Kidney (tissue), 14 donors: ENCODE results near the gene PLD1. TPM values are rescaled to one million over a fixed set of nuclear protein-coding genes. Genes with fewer than 3 reads are reported as not detected.
A peak's percentile ranks its signal among the peaks of the same experiment; 100 is the strongest.

Source experiments
- DNase-seq, 5 donors: peaks; one replicate each; pipeline ENCODE4 v3.0.0-alpha.2; 2013 to 2020
- FAIRE-seq: peaks from 2 replicates; lab custom pipeline; 2012; peaks lifted over from hg19 to GRCh38; lab: Jason Lieb, UNC
- H3K27ac ChIP-seq, 2 donors: one replicate each; pipeline ENCODE4 v1.7.0; 2013; ENCODE audit warnings: low read depth in 2 of 2, low read length in 2 of 2, inconsistent platforms in 1 of 2
- H3K27me3 ChIP-seq: one replicate; pipeline ENCODE4 v1.7.1; 2013; ENCODE audit warnings: low read length, inconsistent platforms; ENCODE audit not compliant: control insufficient read depth, insufficient read depth
- H3K36me3 ChIP-seq, 3 donors: one replicate each; pipeline versions ENCODE4 v1.7.0 to v1.7.1; 2013; ENCODE audit warnings: low read length in 3 of 3, control low read depth in 1 of 3, inconsistent platforms in 1 of 3; ENCODE audit not compliant: insufficient read depth in 3 of 3, control insufficient read depth in 2 of 3
- H3K4me1 ChIP-seq, 3 donors: one replicate each; pipeline versions ENCODE4 v1.7.0 to v1.7.1; 2013; ENCODE audit warnings: low read length in 3 of 3, inconsistent platforms in 1 of 3, low read depth in 1 of 3; ENCODE audit not compliant: control insufficient read depth in 2 of 3, insufficient read depth in 2 of 3
- H3K4me3 ChIP-seq, 3 donors: one replicate each; pipeline versions ENCODE4 v1.7.0 to v1.8.1; 2013; ENCODE audit warnings: low read length in 3 of 3, control low read depth in 1 of 3, inconsistent platforms in 1 of 3
- H3K9ac ChIP-seq, 3 donors: one replicate each; pipeline versions ENCODE4 v1.7.0 to v1.7.1; 2013; ENCODE audit warnings: low read length in 3 of 3, control low read depth in 1 of 3, inconsistent platforms in 1 of 3
- H3K9me3 ChIP-seq, 3 donors: one replicate each; pipeline versions ENCODE4 v1.7.0 to v1.7.1; 2013; ENCODE audit warnings: low read length in 3 of 3, control low read depth in 1 of 3, inconsistent platforms in 1 of 3; ENCODE audit not compliant: control insufficient read depth in 2 of 3, insufficient read depth in 1 of 3
- CTCF ChIP-seq: IDR thresholded peaks from 3 replicates; pipeline ENCODE4 v1.5.1; 2012; ENCODE audit warnings: mild to moderate bottlenecking, moderate library complexity, borderline replicate concordance; ENCODE audit not compliant: insufficient read depth; ENCODE audit errors: extremely low read depth
- intact Hi-C: fragments of 100-400 bp; cut with DNase I; formaldehyde crosslinking; loops from one replicate; pipeline ENCODE4 v1.11.1; 2022
- polyA plus RNA-seq: library from polyadenylated mRNA; stranded (reverse); fragments of 350-450 nt; fragmentation: Illumina TruSeq; extraction: RNeasy Lipid Tissue Mini Kit (QIAGEN cat#74804); gene quantifications from one replicate; pipeline ENCODE4 v1.2.3, GENCODE V29; 2014; ENCODE audit warnings: low read depth, low replicate concordance; ENCODE audit not compliant: insufficient read depth
- total RNA-seq: library from RNA; stranded (reverse); fragmentation: NEBNext Ultra II Directional; extraction: Animal tissue kit (Norgen Biotek cat#: 25700); gene quantifications from one replicate; pipeline ENCODE4 v1.2.1, GENCODE V29; 2021
- donor health status: control.
- donor health status: control.
- donor health status: control.
- donor health status: control.
- donor health status: control.
- donor health status: DM: yes; HTN: yes; CAD: no.
- donor health status: Normal renal cell carcinoma (clear cell type).

The PLD1 gene
- total and polyA plus RNA-seq, 2 donors from 2014 or later: 11.2 to 24.3 TPM

- Histone ChIP-seq H3K9ac (no peak overlapping the region), H3K27me3 (no peaks in the 10 kb centered on the region), H3K9me3 (no peaks in the 10 kb centered on the region), H3K4me3 (no peak overlapping the region), H3K36me3 (peaks cover 2 to 12% (median 7%) of the 10 kb centered on the region in 3 donors), H3K4me1 (peaks cover 0 to 5% (median 0%) of the 10 kb centered on the region in 3 donors), H3K27ac (no peak overlapping the region)
- FAIRE-seq: no peak
- TF ChIP-seq CTCF: no peak
- intact Hi-C loops: no loop called here
- DNase-seq: no peak
Measured at GRCh38 chr3:171658841-171659240, 151.4 kb downstream of the PLD1 start.

DNA sequence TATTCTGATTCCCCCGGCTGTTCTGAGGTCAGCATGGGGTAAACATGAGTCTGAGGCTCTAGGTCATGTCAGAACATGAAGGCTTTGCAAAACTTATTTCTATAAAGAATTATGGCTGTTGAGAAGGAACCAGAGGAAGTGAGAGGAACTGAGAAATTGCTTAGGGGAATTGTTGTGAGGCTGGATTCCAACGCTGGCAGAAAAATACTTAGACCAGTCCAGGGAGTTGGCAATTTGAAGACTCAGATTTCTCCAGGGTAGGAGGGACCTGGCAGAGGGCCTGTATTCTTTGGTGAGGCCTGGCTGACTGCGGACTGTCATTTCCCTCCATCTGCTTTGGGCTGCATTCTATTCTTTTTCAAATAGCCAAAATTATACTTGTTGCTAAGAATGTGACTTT, 155.5 kb downstream of the PLD1 start:
- no peaks in the 10 kb centered on the region for H3K9me3 ChIP-seq
- peak in 2 of 5 donors; percentile 30 to 73 for DNase-seq
- FAIRE-seq: no peak
- H3K4me3 ChIP-seq: no peak overlapping the region
- no peak for TF ChIP-seq CTCF
- intact Hi-C loops: no loop called here
- peaks cover 0 to 5% (median 0%) of the 10 kb centered on the region in 3 donors for H3K4me1 ChIP-seq
- H3K27ac ChIP-seq: peak overlapping the region in 1 of 2 donors; percentile 10
- H3K36me3 ChIP-seq: peaks cover 0 to 5% (median 2%) of the 10 kb centered on the region in 3 donors
- no peak overlapping the region for H3K9ac ChIP-seq
- H3K27me3 ChIP-seq: no peaks in the 10 kb centered on the region

GRCh38 chr3:171654326-171654725, 156.0 kb downstream of the PLD1 start:
- intact Hi-C loops: no loop called here
- FAIRE-seq: no peak
- Histone ChIP-seq H3K4me3 (no peak overlapping the region), H3K27me3 (no peaks in the 10 kb centered on the region), H3K9ac (no peak overlapping the region), H3K4me1 (peaks cover 0 to 5% (median 0%) of the 10 kb centered on the region in 3 donors), H3K9me3 (no peaks in the 10 kb centered on the region), H3K27ac (peak overlapping the region in 1 of 2 donors; percentile 10), H3K36me3 (peaks cover 0 to 5% (median 2%) of the 10 kb centered on the region in 3 donors)
- DNase-seq: no peak
- TF ChIP-seq CTCF: no peak

DNA sequence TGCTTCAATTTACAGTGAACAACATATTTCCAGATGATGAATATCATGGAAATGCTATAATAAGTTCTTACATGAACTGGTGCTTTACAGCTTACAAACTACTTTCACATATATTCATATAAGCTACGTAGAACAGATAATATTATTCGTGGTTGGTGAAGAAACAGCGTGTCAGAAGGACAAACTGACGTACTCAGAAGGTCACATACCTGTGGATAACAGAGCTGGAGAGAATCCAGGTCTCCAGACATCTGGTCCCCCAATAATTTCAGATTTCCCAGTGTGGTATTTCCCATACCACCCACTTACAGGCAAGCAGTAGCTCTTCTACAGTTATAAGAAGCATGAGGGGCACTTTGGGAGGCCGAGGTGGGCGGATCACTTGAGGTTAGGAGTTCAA, 156.6 kb downstream of the PLD1 start:
- H3K36me3 ChIP-seq: peaks cover 0 to 5% (median 2%) of the 10 kb centered on the region in 3 donors
- FAIRE-seq (no peak), DNase-seq (no peak)
- H3K9ac ChIP-seq: no peak overlapping the region
- H3K9me3 ChIP-seq: no peaks in the 10 kb centered on the region
- intact Hi-C loops: no loop called here
- H3K4me1 ChIP-seq: peaks cover 0 to 5% (median 0%) of the 10 kb centered on the region in 3 donors
- no peaks in the 10 kb centered on the region for H3K27me3 ChIP-seq
- no peak overlapping the region for H3K27ac ChIP-seq
- H3K4me3 ChIP-seq: no peak overlapping the region
- TF ChIP-seq CTCF: no peak
